Muscle of arm (tissue), 14 donors: ENCODE results near the gene PTMA. TPM values are rescaled to one million over a fixed set of nuclear protein-coding genes. Genes with fewer than 3 reads are reported as not detected.
A peak's percentile ranks its signal among the peaks of the same experiment; 100 is the strongest.
"Not testable (repeated sequence)": the region's sequence is repeated elsewhere in the genome, so short reads cannot be mapped to it uniquely, and the experiment has no call there.

Experiments used
- DNase-seq: peaks from one replicate; pipeline ENCODE4 v3.0.0-alpha.2; 2013
- long read RNA-seq, 11 donors: transcript quantifications; one replicate each; lab custom pipeline, GENCODE V29; 2026
- polyA plus RNA-seq, 12 donors: library from polyadenylated mRNA; unstranded; fragments of 120-200 nt; gene quantifications; one replicate each; pipeline ENCODE4 v1.2.1, GENCODE V29; 2013; ENCODE audit not compliant: insufficient read length in 12 of 12

Gene PTMA
- 1,000 to 10,000 TPM in 3 of 12 donors, 100 to 1,000 TPM in 9; 465 to 1,696 (median 648) TPM for polyA plus RNA-seq
- long read RNA-seq, donor 1, transcript PTMA-201 (5 exons, 1,212 nt), result minor isoform, 105 of 1,490 reads
- long read RNA-seq, donor 1, transcript PTMA-202 (5 exons, 1,221 nt), result major isoform, 998 of 1,490 reads
- long read RNA-seq, donor 1, transcript PTMA-211 (4 exons, 621 nt), result minor isoform, 11 of 1,490 reads
- long read RNA-seq, donor 1, partial matches to known transcripts, result 291 of 1,490 reads
- long read RNA-seq, donor 1, other reads (novel, unspliced or antisense), result 76 of 1,490 reads
- long read RNA-seq, donor 2, transcript PTMA-202 (5 exons, 1,221 nt), result major isoform, 259 of 430 reads
- long read RNA-seq, donor 2, transcript PTMA-211 (4 exons, 621 nt), result minor isoform, 5 of 430 reads
- long read RNA-seq, donor 2, transcript PTMA-201 (5 exons, 1,212 nt), result minor isoform, 26 of 430 reads
- long read RNA-seq, donor 2, partial matches to known transcripts, result 118 of 430 reads
- long read RNA-seq, donor 2, other reads (novel, unspliced or antisense), result 18 of 430 reads
- long read RNA-seq, donor 3, transcript PTMA-202 (5 exons, 1,221 nt), result major isoform, 137 of 206 reads
- long read RNA-seq, donor 3, transcript PTMA-201 (5 exons, 1,212 nt), result minor isoform, 21 of 206 reads
- long read RNA-seq, donor 3, partial matches to known transcripts, result 22 of 206 reads
- long read RNA-seq, donor 3, other reads (novel, unspliced or antisense), result 22 of 206 reads
- long read RNA-seq, donor 4, transcript PTMA-202 (5 exons, 1,221 nt), result major isoform, 99 of 166 reads
- long read RNA-seq, donor 4, transcript PTMA-201 (5 exons, 1,212 nt), result minor isoform, 11 of 166 reads
- long read RNA-seq, donor 4, partial matches to known transcripts, result 48 of 166 reads
- long read RNA-seq, donor 4, other reads (novel, unspliced or antisense), result 7 of 166 reads
- long read RNA-seq, donor 5, transcript PTMA-202 (5 exons, 1,221 nt), result major isoform, 301 of 505 reads
- long read RNA-seq, donor 5, transcript PTMA-201 (5 exons, 1,212 nt), result minor isoform, 36 of 505 reads
- long read RNA-seq, donor 5, partial matches to known transcripts, result 84 of 505 reads
- long read RNA-seq, donor 5, other reads (novel, unspliced or antisense), result 78 of 505 reads
- long read RNA-seq, donor 6, transcript PTMA-202 (5 exons, 1,221 nt), result major isoform, 172 of 248 reads
- long read RNA-seq, donor 6, transcript PTMA-201 (5 exons, 1,212 nt), result minor isoform, 21 of 248 reads
- long read RNA-seq, donor 6, partial matches to known transcripts, result 37 of 248 reads
- long read RNA-seq, donor 6, other reads (novel, unspliced or antisense), result 14 of 248 reads
- long read RNA-seq, donor 7, transcript PTMA-201 (5 exons, 1,212 nt), result minor isoform, 7 of 199 reads
- long read RNA-seq, donor 7, transcript PTMA-202 (5 exons, 1,221 nt), result major isoform, 144 of 199 reads
- long read RNA-seq, donor 7, partial matches to known transcripts, result 33 of 199 reads
- long read RNA-seq, donor 7, other reads (novel, unspliced or antisense), result 12 of 199 reads
- long read RNA-seq, donor 8, transcript PTMA-202 (5 exons, 1,221 nt), result major isoform, 273 of 370 reads
- long read RNA-seq, donor 8, transcript PTMA-201 (5 exons, 1,212 nt), result minor isoform, 21 of 370 reads
- long read RNA-seq, donor 8, partial matches to known transcripts, result 53 of 370 reads
- long read RNA-seq, donor 8, other reads (novel, unspliced or antisense), result 19 of 370 reads
- long read RNA-seq, donor 9, transcript PTMA-202 (5 exons, 1,221 nt), result major isoform, 298 of 403 reads
- long read RNA-seq, donor 9, transcript PTMA-201 (5 exons, 1,212 nt), result minor isoform, 26 of 403 reads
- long read RNA-seq, donor 9, partial matches to known transcripts, result 57 of 403 reads
- long read RNA-seq, donor 9, other reads (novel, unspliced or antisense), result 14 of 403 reads
- long read RNA-seq, donor 10, transcript PTMA-202 (5 exons, 1,221 nt), result major isoform, 221 of 315 reads
- long read RNA-seq, donor 10, transcript PTMA-206 (5 exons, 863 nt), result minor isoform, 5 of 315 reads
- long read RNA-seq, donor 10, transcript PTMA-201 (5 exons, 1,212 nt), result minor isoform, 23 of 315 reads
- long read RNA-seq, donor 10, partial matches to known transcripts, result 39 of 315 reads
- long read RNA-seq, donor 10, other reads (novel, unspliced or antisense), result 23 of 315 reads
- long read RNA-seq, donor 11, transcript PTMA-202 (5 exons, 1,221 nt), result major isoform, 401 of 577 reads
- long read RNA-seq, donor 11, transcript PTMA-211 (4 exons, 621 nt), result minor isoform, 6 of 577 reads
- long read RNA-seq, donor 11, transcript PTMA-201 (5 exons, 1,212 nt), result minor isoform, 35 of 577 reads
- long read RNA-seq, donor 11, partial matches to known transcripts, result 108 of 577 reads
- long read RNA-seq, donor 11, other reads (novel, unspliced or antisense), result 24 of 577 reads

DNA sequence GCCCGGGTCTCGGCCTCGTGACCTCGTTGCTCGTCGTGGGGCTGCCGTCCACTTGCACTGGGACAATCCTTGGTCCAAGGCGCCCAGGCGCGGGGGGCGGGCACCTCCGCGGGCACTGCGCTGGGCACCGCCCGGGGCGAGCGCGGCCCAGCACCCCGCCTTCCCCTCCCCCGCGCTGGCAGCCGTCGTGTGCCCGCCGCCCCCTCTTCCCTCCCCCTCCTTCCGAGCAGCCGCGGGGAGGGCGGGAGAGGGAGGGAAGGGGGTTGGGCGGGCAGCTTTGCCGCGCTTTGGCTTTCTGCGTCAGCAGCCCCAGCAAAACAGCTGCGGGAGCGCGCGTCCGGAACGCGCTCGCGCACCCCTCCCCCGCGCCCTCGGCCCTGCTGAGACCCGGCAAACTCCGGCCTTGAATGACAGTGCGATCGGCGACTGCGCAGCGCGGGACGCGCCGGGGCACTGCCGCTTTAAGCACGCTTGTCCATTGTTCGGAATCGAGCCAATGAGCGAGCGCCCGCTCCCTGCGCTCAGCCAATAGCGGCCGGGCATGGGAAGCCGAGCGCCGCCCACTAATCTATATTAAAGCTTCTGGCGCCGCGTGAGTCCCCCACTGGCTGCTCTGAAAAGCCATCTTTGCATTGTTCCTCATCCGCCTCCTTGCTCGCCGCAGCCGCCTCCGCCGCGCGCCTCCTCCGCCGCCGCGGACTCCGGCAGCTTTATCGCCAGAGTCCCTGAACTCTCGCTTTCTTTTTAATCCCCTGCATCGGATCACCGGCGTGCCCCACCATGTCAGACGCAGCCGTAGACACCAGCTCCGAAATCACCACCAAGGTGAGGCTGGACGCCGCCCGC, at the start of gene PTMA:
PTMA (plus strand) TSS at position 599 of the 846 bp plus-strand sequence; CDS start at position 781, 182 bp downstream.
- DNase-seq, result peak; percentile 100

DNA sequence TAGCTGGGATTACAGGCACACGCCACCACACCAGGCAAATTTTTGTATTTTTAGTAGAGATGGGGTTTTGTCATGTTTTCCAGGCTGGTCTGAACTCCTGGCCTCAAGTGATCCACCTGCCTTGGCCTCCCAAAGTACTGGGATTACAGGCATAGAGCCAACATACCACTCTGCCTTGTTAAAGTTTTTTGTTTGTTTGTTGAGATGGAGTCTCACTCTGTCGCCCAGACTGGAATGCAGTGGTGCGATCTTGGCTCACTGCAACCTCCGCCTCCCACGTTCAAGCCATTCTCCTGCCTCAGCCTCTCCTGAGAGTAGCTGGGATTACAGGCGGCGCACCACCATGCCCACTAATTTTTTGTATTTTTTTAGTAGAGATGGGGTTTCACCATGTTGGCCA, 48.3 kb upstream of the PTMA start:
- DNase-seq, result not testable (repeated sequence)

GRCh38 chr2:231660860-231661259, 47.5 kb upstream of the PTMA start:
- no peak for DNase-seq

DNA sequence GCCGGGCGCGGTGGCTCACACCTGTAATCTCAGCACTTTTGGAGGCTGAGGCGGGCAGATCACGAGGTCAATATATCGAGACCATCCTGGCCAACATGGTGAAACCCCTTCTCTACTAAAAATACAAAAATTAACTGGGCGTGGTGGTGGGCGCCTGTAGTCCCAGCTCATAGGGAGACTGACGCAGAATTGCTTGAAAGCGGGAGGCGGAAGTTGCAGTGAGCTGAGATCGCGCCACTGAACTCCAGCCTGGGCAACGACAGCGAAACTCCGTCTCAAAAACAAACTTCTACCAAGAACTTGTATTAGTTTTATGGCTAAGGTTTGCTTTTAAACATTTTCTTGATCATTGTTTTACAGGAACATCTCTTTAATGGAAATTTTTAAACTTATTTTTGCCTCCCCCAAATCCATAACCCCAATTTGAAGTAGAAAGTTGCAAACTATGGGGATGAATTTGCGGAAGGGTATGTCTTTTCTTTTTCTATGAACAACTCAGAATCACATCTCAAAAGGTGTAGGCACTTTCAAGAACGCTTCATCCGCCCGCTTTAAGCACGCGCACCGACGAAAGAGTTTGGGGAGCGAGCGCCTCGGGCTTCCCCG, 46.8 kb upstream of the PTMA start:
- DNase-seq, result no peak

DNA sequence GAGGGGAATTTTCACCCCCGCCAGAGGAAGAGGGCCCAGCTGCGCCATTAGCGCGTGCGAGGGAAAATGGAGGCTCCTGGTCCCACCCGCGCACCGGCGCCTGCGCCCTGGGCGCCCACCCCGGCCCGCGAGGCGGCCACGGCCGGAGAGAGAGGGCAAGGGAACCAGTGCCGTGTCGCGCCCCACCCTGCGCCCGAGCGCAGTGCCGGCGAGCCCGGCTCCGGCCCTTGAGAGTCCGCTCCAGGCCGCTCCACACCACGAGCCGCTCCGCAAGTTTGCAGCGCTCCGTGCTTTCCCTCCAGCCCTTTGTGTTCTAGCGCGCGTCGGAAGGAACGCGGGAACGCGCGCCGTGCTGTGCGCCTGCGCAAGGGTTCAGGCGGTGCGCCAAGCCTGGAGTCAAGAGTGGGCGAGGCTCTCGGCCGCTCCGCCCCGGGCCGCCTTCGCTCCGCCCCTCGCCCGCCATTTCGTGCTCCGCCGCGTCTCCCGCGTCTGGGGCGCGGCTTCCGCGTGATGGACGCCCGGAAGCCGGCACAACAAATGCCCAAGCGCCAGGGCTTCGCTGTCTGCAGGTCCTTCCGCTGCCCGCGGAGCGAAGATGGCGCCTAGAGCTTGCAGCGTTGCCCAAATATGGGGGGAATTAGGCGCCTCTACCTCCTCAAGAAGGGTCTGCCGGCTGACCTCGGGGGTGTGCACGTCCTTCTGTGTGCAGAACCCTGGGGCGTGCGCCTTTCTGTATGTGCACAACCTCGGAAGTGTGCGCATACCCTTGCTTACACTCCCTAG, 46.1 kb upstream of the PTMA start:
- peak; percentile 98 for DNase-seq

DNA sequence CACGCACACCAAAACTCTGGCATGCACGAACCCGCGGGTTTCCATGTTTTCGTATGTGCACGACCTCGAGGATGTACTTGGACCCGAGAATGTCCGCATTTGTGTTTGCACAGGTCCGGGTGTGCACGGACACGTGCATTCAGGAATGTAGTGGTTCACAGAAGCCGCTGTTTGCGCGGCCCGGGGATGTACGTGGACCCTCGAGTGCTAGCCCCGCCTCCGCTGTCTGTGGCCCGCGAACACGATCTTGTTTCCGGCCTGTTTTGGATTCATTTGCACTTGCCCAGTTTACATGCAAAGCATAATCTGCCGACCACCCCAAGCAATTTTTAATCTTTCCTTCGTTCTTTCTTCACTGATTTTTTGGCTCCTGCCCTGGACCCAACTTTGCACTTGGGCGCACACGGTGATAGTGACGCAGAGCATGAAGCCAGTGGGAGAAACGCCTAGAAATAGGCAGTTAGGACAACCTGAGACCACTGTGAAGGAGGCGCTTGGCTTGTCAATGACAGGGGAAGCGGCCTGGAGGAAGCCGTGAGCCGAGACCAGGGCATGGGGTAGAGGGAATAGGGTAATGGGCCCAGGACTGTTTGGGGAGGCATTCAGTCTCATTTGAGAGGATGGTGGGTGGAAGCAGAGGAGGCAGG, 45.4 kb upstream of the PTMA start:
- no peak for DNase-seq

DNA sequence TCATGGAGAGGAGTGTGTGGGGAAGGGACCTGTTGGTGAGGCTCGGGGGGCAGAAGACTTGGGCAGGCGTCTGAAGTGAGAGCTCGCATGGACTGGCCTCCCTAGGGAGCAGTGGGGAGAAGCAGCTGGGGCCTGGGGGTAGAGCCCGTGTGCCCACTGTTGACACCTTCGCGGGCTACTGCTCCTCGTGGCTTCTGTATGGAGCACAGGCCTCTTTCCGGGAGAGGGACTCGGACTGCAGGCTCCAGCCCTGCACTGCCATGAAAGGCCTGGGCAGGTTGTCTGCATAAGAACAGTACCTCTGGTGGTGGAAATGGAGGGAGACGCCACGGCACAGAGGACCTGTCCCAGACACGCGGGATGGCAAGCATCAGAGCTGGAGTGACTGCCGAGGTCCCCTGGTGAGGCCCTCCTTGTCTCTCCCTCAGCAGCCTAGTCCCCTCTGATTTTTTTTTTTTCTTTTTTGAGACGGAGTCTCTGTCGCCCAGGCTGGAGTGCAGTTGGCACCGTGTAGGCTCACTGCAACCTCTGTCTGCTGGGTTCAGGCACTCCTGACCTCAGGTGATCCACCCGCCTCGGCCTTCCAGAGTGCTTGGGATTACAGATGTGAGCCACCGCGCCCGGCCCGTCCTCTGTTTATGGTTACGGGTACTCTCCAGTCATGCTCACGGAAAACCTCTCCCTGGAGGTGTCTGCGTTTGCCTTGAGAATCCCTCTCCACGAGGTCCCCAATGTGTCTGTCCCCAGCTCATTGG, 44.7 kb upstream of the PTMA start:
- DNase-seq, result no peak

GRCh38 chr2:231664727-231665126, 43.6 kb upstream of the PTMA start:
- DNase-seq, result no peak

- DNase-seq, result no peak
Observed at GRCh38 chr2:231665245-231666170, 42.8 kb upstream of the PTMA start.

GRCh38 chr2:231666171-231667095, 41.9 kb upstream of the PTMA start:
- peak; percentile 83 for DNase-seq

DNA sequence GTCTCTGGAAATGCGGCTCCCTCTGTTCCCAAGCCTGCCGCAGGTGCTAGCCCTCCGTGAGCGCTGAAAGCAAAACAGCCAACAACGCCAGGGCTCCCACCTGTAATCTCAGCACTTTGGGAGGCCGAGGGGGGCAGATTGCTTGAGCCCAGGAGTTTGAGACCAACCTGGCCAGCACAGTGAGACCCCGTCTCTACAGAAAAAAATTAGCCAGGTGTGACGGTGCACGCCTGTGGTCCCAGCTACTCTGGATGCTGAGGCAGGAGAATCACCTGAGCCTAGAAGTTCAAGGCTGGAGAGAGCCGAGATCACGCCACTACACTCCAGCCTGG, 41.3 kb upstream of the PTMA start:
- DNase-seq, result no peak

GRCh38 chr2:231667496-231667895, 40.8 kb upstream of the PTMA start:
- no peak for DNase-seq

DNA sequence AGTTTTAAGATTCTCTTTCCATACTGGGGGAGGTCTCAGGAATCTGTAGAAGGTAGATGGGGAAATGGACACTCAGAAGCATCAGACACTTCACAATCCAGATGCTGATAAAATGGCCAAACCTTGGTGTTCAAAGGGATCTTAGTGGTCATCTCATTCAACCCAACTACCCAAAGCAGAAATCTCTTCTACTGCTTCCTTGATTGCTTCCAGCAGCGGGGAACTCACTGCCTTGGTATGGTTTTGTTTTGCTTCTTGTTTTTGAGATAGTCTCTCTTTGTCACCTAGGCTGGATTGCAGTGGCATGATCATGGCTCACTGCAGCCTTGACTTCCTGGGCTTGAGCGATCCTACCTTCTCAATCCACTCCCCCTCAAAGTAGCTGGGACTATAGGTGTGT, 39.3 kb upstream of the PTMA start:
- DNase-seq, result no peak
